Vagina (tissue), 2 donors: ENCODE data around the gene COPA.

Source experiments
- POLR2A ChIP-seq, 2 donors: fragments of 450-650 bp; IDR thresholded peaks; one replicate each; pipeline ENCODE4 v1.6.1; 2017; ENCODE audit warnings: antibody characterized with exemption in 2 of 2, mild to moderate bottlenecking in 2 of 2, moderate library complexity in 2 of 2
- TF ChIP-seq, protein P1 (sequence below), 3 experiments: fragments of 450-650 bp in 2 of 3; fragments of 200-600 bp in 1 of 3; sonication (generic) in 1 of 3; IDR thresholded peaks; one replicate each; pipeline ENCODE4 v1.5.1; 2017 to 2019; ENCODE audit warnings: antibody characterized with exemption in 3 of 3, mild to moderate bottlenecking in 2 of 3, moderate library complexity in 2 of 3

DNA sequence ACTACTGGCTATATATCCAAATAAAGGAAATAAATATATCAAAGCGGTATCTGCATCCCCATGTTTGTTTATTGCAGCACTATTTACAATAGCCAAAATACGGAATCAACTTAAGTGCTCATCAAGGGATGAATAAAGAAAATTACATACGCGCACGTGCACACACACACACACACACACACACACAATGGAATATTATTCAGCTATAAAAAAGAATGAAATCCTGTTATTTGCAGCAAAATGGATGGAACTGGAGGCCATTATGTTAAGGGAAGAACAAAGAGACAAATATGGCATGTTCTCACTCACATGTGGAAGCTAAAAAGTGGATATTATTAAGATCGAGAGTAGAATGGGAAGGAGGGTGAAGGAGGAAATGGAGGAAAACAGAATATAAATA, 20.2 kb downstream of the COPA start:
- no peak for TF ChIP-seq POLR2A (IDR thresholded peaks at IDR 0.05)
- TF ChIP-seq, protein P1, sequence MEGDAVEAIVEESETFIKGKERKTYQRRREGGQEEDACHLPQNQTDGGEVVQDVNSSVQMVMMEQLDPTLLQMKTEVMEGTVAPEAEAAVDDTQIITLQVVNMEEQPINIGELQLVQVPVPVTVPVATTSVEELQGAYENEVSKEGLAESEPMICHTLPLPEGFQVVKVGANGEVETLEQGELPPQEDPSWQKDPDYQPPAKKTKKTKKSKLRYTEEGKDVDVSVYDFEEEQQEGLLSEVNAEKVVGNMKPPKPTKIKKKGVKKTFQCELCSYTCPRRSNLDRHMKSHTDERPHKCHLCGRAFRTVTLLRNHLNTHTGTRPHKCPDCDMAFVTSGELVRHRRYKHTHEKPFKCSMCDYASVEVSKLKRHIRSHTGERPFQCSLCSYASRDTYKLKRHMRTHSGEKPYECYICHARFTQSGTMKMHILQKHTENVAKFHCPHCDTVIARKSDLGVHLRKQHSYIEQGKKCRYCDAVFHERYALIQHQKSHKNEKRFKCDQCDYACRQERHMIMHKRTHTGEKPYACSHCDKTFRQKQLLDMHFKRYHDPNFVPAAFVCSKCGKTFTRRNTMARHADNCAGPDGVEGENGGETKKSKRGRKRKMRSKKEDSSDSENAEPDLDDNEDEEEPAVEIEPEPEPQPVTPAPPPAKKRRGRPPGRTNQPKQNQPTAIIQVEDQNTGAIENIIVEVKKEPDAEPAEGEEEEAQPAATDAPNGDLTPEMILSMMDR (IDR thresholded peaks at IDR 0.05): no peak
